Measurements from ENCODE around the gene PCDHGC4.

Gene PCDHGC4

GRCh38 chr5:141513627-141514329 lies 28.9 kb downstream of the PCDHGC4 start (continued):
- TF ChIP-seq POU6F1 (CRISPR knock-in tag; IDR thresholded peaks at IDR 0.05; ENCODE audit: borderline replicate concordance, low read depth) (no peak), ZFP30 (CRISPR knock-in tag; IDR thresholded peaks at IDR 0.05) (no peak)

DNA sequence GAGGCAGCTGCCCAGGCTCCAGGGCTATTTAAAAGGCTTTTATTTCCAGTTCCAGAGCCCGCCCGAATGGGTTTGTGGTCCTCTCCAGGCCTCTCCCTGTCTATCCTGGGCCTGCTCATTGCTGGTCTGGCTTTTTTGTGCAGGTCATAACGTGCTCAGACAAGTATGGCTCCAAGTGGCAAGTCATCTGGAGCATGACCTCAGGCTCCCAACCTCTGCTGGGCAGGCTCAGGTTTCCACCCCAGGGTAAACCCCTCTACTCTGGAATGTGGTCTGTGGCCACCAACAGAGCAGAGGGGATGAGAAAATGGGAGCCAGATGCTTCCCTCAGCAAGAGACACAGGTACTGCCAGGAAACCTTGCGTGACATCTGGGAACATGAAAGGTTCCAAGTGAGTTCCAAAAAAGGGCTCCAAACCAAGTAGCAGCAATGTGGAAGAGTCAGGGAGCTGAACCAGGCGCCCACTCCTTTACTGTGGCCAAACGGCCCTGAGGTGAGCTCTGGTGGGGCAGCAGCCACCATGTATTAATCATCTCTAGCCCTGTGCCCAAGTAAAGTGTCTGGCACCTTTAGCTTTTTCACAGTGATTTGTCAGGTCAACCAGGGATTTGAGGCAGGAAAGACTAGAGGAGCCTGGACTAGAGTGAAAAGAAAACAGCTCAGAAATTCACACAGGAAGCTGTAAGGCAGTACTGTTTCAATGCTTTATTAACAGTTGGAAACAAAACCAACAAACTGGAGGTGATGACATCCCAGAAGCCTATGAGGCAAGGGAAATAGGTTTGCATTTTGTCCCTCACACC lies 29.7 kb downstream of the PCDHGC4 start:
- 0 out of 2 replicates have a peak, but pooled peaks have one; percentile 8 for TF ChIP-seq ZFP3 (CRISPR knock-in tag; IDR thresholded peaks at IDR 0.05)
- TF ChIP-seq POU6F1 (CRISPR knock-in tag; IDR thresholded peaks at IDR 0.05; ENCODE audit: borderline replicate concordance, low read depth): no peak
- peak; percentile 55 for ATAC-seq

- no peak for TF ChIP-seq BACH2 (CRISPR knock-in tag; IDR thresholded peaks at IDR 0.05; ENCODE audit: borderline replicate concordance)
- no peak for TF ChIP-seq ZNF565 (CRISPR knock-in tag; conservative IDR thresholded peaks at IDR 0.05; ENCODE audit: low read depth)
- TF ChIP-seq GLIS3 (CRISPR knock-in tag; IDR thresholded peaks at IDR 0.05): no peak
- TF ChIP-seq ZNF8 (CRISPR knock-in tag; IDR thresholded peaks at IDR 0.05): no peak
- no peak for TF ChIP-seq SNAI2 (CRISPR knock-in tag; IDR thresholded peaks at IDR 0.05)
- no peak for TF ChIP-seq ZNF70 (CRISPR knock-in tag; IDR thresholded peaks at IDR 0.05)
- no peak for TF ChIP-seq PATZ1 (CRISPR knock-in tag; IDR thresholded peaks at IDR 0.05; ENCODE audit: borderline replicate concordance)
- no peak for TF ChIP-seq TOX (CRISPR knock-in tag; IDR thresholded peaks at IDR 0.05; ENCODE audit: borderline replicate concordance)
- no peak for TF ChIP-seq ZFP3 (CRISPR knock-in tag; IDR thresholded peaks at IDR 0.05)
- TF ChIP-seq ESRRG (CRISPR knock-in tag; IDR thresholded peaks at IDR 0.05): no peak
- TF ChIP-seq TCF4 (CRISPR knock-in tag; IDR thresholded peaks at IDR 0.05; ENCODE audit: borderline replicate concordance): no peak
- no peak for ATAC-seq
Measured at GRCh38 chr5:141515141-141515540, 30.3 kb downstream of the PCDHGC4 start.

DNA sequence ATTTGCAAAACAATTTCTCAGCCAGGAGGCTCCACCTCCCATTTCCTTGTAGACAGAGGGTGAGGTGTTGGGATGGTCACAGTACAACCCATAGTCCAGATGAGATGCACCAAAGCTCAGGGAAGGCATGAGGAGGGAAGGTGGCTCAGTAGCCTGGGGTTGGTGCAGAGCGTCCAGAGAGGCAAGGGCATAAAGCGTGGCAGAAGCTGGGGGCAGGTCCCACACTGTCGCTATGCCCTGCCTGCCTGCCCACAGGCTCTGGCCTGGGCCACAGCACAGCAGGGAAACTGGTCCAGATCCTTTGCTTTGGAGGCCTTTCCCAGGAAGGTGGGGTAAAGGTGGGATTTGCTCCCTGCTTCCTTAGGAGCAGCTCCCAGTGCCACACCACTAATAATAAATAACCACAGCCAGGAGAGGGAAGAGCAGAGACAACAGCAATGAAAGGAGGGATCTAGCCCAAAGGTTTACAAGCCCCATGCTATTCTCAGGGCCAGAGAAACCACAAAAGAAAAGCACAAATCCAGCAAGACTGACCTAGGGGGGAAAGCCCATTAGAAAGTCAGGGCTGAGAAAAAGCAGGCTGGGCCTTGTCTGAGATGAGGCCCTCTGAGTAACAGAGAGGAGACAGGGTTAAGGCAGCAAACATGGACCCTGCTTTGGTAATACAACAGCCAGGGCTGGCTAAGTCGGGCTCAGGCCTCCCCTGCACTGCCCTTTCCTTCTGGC lies 31.3 kb downstream of the PCDHGC4 start:
- TF ChIP-seq ARNTL (CRISPR knock-in tag; IDR thresholded peaks at IDR 0.05; ENCODE audit: borderline replicate concordance, low read depth) (no peak), TOX (CRISPR knock-in tag; IDR thresholded peaks at IDR 0.05; ENCODE audit: borderline replicate concordance) (no peak), ZNF70 (CRISPR knock-in tag; IDR thresholded peaks at IDR 0.05) (no peak), TCF4 (CRISPR knock-in tag; IDR thresholded peaks at IDR 0.05; ENCODE audit: borderline replicate concordance) (no peak), ESRRG (CRISPR knock-in tag; IDR thresholded peaks at IDR 0.05) (no peak), SNAI2 (CRISPR knock-in tag; IDR thresholded peaks at IDR 0.05) (no peak)
- ATAC-seq: no peak

GRCh38 chr5:141516672-141517025 lies 31.8 kb downstream of the PCDHGC4 start:
- ATAC-seq: no peak
- TF ChIP-seq, protein P1, sequence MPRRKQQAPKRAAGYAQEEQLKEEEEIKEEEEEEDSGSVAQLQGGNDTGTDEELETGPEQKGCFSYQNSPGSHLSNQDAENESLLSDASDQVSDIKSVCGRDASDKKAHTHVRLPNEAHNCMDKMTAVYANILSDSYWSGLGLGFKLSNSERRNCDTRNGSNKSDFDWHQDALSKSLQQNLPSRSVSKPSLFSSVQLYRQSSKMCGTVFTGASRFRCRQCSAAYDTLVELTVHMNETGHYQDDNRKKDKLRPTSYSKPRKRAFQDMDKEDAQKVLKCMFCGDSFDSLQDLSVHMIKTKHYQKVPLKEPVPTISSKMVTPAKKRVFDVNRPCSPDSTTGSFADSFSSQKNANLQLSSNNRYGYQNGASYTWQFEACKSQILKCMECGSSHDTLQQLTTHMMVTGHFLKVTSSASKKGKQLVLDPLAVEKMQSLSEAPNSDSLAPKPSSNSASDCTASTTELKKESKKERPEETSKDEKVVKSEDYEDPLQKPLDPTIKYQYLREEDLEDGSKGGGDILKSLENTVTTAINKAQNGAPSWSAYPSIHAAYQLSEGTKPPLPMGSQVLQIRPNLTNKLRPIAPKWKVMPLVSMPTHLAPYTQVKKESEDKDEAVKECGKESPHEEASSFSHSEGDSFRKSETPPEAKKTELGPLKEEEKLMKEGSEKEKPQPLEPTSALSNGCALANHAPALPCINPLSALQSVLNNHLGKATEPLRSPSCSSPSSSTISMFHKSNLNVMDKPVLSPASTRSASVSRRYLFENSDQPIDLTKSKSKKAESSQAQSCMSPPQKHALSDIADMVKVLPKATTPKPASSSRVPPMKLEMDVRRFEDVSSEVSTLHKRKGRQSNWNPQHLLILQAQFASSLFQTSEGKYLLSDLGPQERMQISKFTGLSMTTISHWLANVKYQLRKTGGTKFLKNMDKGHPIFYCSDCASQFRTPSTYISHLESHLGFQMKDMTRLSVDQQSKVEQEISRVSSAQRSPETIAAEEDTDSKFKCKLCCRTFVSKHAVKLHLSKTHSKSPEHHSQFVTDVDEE (CRISPR knock-in tag; IDR thresholded peaks at IDR 0.05): no peak
- TF ChIP-seq PATZ1 (CRISPR knock-in tag; IDR thresholded peaks at IDR 0.05; ENCODE audit: borderline replicate concordance) (no peak), TOX (CRISPR knock-in tag; IDR thresholded peaks at IDR 0.05; ENCODE audit: borderline replicate concordance) (no peak), ZFP3 (CRISPR knock-in tag; IDR thresholded peaks at IDR 0.05) (no peak), ISL1 (CRISPR knock-in tag; IDR thresholded peaks at IDR 0.05) (no peak), ZC3H10 (CRISPR knock-in tag; IDR thresholded peaks at IDR 0.05) (no peak), BACH2 (CRISPR knock-in tag; IDR thresholded peaks at IDR 0.05; ENCODE audit: borderline replicate concordance) (no peak)

All from SK-N-SH treated with all-trans-retinoic acid at 6 μM for 48 hours (cell line).